ENCODE results near the gene SMDT1.
A peak's percentile ranks its signal among the peaks of the same experiment; 100 is the strongest.
"Not testable (repeated sequence)": the region's sequence is repeated elsewhere in the genome, so short reads cannot be mapped to it uniquely, and the experiment has no call there.

The SMDT1 gene

DNA sequence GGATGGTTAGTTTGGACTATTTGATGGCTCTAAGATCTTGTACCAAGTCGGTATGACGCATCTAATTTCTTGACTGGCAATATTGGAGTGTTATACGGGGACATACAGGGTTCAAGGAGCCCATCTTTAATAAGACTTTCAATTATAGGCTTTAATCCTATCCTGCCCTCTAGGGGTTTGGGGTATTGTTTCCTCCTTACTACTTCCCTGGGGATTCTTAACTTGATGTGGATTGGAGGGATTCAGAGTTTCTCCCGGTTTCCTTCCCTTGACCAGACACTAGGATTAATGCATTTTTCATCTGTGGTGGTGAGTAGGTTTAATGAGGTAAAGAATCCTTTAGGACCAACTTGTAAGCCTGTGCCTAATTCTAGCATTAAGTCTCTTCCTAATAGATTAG lies 32.3 kb downstream of the SMDT1 start:
- DNase-seq: no peak

DNA sequence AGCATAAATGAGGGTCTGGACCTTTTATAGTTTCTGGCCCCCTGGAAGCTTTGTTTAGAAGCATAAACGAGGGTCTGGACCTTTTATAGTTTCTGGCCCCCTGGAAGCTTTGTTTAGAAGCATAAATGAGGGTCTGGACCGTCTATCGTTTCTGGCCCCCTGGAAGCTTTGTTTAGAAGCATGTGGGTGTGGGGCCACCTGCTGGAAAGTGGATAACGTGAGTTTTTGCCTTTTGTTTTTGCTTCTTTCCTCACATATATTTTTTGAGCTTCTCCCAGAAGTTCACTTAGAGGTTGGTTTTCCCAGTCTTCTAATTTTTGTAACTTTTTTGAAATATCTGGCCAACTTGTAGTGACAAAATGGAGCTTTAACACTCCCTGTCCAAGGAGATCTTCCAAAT lies 33.3 kb downstream of the SMDT1 start:
- not testable (repeated sequence) for DNase-seq

DNA sequence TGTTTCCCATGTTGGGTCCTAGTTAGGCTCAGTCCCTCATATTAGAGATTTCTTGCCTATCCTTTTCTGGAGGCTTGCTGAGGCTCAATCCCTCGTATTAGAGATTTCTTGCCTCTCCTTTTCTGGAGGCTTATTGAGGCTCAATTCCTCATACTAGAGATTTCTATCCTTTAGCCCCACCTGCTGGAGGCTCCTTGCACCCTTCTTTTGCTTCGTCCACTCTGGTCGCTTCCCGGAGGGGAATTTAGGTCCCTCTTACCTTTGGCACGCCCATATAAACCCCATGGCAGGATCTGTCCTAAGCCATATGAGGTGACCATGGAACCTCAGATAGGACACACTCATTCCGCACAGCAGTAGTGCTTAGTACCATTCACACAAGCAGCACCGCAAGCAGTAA lies 35.2 kb downstream of the SMDT1 start:
- peak in 2 of 4 experiments; percentile 17 to 30 for DNase-seq

DNA sequence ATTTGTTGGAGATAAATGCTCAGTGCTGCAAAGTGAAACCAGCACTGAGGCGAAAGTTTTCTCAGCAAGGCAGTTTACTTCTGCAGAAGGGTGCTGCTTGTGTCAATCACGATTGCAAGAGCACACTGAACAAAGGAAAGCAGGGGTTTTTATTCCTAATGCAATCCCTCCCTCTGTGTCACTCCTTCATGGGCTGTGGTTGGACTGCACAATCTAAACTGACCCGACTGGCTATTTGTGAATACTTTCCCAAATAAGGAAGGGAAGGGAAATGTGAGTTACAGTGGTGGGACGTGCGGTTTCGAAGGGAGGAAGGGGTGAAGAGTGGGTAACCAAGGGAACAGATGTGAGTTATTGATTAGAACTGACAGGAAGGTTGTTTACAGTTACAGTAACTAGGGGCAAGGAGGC lies 35.9 kb downstream of the SMDT1 start:
- not testable (repeated sequence) for DNase-seq

DNA sequence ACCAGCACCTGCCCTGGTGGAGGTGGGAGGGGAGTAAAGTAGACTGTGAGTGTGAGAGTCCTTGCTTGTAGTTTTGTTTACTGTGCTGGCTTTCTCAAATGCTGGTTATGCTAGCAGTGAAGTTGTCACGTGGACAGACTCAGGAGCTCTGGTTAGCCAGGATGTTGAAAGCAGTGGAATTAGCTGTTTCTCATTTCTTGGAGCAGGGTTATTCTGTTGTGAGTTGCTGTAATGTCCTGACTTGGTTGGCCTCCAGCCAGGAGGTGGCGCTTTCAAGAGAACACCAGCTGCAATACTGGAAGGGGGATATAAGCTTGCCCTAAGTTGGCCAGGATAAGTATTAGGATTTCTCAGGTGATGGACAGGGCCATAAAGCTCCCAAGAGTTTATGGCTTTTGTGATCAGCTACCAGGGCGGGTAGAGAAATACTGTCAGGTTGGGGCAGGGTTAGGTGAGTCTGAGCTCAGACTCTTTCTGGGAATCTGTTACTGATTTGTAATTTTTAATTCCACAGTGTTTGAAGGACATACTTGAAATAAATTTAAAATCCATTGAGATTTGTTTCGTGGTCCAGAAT lies 37.4 kb downstream of the SMDT1 start:
- no peak for DNase-seq

DNA sequence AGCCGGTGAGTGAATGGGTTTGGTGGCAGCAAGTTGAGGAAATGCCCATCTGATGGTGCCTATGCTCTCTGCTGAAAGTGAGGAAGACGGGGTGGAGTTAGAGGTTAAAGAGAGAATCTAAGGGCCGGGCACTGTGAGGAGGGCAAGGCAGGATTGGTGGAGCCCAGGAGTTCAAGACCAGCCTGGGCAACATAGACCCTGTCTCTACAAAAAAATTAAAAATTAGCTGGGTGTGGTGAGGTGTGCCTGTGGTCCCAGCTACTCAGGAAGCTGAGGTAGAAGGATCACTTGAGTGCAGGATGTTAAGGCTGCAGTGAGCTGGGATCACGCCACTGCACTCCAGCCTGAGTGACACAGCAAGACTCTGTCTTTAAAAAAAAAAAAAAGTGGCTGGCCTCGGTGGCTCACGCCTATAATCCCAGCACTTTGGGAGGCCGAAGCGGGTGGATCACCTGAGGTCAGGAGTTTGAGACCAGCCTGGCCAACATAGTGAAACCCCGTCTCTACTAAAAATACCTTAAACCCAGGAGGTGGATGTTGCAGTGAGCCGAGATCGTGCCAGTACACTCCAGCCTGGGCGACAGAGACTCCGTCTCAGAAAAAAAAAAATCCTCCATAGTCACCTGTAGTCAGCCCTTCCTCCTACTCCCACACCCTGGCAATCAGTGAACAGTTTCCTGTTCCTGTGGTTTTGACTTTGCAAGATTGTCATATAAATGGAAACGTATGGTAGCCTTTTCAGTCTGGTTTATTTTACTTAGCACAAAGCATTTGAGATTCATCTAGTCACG lies 40.9 kb downstream of the SMDT1 start:
- peak in 3 of 4 experiments; percentile 24 to 30 (median 29) for DNase-seq

DNA sequence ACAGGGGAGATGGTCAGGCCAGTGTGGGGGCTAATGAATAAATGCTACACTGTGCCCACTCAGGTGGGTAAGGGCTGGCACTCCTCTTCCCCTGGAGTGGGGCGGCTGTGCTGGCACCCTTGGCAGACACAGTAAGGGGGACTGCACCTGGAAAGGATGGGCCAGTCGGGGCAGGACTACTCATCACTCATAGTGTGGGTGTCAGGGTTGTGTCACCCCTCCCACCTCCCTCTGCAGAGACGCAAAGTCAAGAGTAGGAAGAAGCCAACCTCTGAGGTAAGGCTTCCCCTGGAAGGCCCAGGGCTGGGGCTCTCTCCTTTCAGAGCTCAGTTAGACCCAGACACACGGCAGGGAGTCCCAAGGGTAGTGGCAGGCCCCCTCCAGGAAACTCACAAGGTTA lies 44.0 kb downstream of the SMDT1 start:
- not testable (repeated sequence) for DNase-seq

DNA sequence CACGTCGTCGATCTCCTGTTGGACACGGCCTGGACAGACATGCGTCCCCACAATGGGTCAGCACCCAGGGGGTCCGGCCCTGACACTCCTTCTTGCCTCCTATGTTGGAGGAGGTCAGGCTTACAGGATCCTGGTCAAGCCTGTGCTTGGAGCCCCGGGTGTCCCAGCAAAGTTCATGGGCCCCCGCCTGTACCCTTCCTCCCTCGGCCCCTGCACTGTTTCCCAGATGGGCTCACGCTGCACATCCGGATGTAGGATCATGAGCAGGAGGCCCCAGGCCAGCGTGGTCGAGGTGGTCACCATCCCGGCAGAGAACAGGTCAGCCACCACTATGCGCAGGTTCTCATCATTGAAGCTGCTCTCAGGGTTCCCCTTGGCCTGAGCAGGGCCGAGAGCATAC lies 48.1 kb downstream of the SMDT1 start:
- no peak for DNase-seq

DNA sequence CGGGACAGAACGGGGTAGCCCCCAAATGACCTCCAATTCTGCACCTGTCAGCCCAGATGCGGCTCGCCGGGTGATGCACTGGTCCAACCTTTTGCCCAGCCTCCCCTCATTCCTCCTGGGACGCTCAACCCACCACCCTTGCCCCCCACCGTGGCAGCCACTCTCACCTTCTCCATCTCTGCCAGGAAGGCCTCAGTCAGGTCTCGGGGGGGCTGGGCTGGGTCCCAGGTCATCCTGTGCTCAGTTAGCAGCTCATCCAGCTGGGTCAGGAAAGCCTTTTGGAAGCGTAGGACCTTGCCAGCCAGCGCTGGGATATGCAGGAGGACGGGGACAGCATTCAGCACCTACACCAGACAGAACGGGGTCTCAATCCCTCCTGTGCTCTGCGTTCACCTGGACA lies 48.5 kb downstream of the SMDT1 start:
- DNase-seq: not testable (repeated sequence)

DNA sequence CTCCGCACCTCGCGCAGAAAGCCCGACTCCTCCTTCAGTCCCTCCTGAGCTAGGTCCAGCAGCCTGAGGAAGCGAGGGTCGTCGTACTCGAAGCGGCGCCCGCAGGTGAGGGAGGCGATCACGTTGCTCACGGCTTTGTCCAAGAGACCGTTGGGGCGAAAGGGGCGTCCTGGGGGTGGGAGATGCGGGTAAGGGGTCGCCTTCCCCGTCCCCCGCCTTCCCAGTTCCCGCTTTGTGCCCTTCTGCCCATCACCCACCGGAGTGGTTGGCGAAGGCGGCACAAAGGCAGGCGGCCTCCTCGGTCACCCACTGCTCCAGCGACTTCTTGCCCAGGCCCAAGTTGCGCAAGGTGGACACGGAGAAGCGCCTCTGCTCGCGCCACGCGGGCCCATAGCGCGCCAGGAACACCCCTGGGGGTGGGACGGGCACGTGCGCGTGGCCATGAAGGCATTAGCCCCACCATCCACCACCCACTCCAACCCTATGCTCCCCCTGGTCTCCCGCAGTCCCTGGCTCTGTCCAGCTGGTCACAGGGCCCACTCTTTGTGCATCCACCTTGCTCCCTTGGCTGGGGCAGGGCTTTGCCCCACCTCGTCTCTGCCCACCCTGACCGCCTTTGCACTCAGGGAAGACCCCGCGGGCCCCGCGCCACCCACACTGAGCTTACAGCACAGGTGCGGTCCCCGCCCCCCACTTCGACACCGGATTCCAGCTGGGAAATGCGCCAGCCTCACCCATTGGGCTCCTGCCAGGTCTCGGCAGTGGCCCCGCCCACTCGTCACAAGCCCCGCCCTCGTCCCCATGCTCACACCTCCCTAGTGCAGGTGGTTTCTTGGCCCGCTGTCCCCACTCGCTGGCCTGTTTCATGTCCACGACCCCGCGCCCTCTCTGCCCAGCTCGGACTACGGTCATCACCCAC lies 49.5 kb downstream of the SMDT1 start:
- DNase-seq: not testable (repeated sequence)

DNA sequence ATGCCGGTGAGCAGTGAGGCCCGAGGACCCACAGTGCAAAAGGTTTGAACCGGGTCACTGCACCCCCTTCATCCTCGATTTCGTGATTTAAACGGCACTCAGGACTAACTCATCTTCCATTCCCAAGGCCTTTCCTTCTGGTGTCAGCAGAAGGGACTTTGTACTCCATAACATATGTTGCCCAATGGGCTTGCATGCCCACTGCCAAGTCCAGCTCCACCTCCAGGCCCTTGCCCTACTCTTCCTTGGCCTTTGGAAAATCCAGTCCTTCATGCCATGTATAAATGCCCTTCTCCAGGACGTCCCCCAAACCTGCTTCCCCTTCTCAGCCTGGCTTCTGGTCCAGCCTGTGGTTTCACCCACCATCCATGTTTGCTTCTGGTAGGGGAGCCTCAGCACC lies 50.7 kb downstream of the SMDT1 start:
- DNase-seq: not testable (repeated sequence)

DNA sequence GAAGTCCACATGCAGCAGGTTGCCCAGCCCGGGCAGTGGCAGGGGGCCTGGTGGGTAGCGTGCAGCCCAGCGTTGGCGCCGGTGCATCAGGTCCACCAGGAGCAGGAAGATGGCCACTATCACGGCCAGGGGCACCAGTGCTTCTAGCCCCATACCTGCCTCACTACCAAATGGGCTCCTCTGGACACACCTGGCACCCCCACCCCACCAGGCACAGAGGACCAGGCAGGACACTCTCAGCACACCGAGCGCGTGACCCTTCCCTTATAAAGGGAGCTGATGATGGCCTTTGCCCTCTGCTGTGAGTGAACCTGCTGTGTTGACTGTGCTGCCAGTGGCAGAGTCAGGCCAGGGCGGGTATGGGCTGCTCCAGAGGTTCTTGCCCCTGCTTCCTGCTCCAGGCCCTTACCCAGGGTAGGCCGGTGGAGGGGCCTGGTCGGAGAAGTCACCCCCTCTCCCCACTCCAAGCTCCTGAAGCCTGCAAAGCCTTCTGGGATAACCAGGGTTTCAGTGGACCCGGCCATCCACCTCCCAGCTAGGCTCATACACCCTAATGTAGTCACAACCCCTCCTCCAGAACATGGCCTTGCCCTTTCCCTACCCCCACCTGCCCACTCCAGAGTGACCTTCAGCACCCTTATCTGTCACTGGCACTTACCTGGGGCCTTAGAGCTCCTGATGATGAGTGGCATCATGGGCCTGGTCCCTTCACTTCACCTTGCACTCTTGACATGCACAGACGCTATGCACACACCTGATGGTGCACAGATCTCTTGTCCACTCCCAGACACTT lies 51.3 kb downstream of the SMDT1 start, which contains the start of gene CYP2D6:
Gene CYP2D6, minus strand, starts transcription at position 172 of the 793 bp plus-strand sequence. Its CDS starts 19 bp downstream, at position 153.
- DNase-seq: not testable (repeated sequence)

DNA sequence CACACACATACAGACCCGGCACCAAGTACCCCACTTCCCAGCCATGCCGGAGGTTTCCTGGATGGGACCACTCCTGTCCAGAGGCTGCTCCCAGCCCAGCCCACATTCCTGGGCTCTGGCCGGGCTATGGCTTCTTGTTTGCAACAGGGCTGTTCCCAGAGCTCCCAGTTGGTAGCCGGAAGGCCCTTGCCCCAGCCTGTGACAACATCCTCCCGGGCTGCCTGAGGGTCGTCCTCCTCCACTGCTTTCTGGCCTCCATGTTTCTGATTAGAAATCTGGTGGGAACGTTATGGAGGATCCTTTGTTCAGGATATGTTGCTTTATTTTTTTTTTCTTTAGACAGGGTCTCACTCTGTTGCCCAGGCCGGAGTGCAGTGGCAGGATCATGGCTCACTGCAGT lies 52.1 kb downstream of the SMDT1 start:
- no peak for DNase-seq

DNA sequence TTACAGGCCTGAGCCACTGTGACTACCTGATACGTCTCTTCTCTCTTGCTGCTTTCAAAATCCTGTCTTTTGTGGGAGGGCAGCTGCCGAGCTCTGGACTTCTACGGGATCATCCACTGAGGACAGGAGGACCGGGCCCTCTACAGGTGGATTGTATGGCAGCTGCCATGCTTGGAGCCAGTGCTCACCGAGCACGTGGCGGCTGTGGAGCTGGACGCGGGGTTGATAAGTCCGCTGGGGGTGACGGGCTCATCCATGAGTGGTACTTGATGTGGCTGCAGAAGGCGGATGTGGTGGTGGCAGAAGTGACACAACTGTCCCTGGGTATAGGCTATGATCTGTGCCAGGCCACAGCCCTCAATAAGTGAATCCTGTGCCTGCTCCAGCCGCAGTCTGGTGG lies 53.0 kb downstream of the SMDT1 start:
- no peak for DNase-seq

Data from suppressor macrophage (primary cell).